HepG2 (cell line): ENCODE measurements around the gene SGCE. TPM values are rescaled to one million over a fixed set of nuclear protein-coding genes. Genes with fewer than 3 reads are reported as not detected.

ENCODE experiments used
- ATAC-seq: fragments of 200-7000 bp; cut with Tn5 transposase; 3 replicates; pipeline ENCODE4 v1.9.1; 2020; ENCODE audit warnings: mild to moderate bottlenecking, moderate library complexity
- BruUV-seq: library from RNA; stranded (reverse); fragments of 400-500 nt; replicated peaks from 2 replicates; lab custom pipeline; 2021; lab: Mats Ljungman, UMichigan
- CTCF ChIA-PET: fragments of 300-600 bp; formaldehyde crosslinking; extraction: SDS; loops from one replicate; lab custom pipeline; 2021; ENCODE audit warnings: low total read pairs, inconsistent platforms, low intra/inter-chr PET ratio; lab: Yijun Ruan, JAX
- POLR2A ChIA-PET: fragments of 350-600 bp; sonication (Branson Sonifier 250); formaldehyde crosslinking; loops from one replicate; lab custom pipeline; 2020; ENCODE audit warnings: antibody characterized with exemption, inconsistent platforms; lab: Yijun Ruan, JAX
- DNase-seq: peaks from one replicate; pipeline ENCODE4 v3.0.0-alpha.2; 2015; ENCODE audit warnings: low spot score
- FAIRE-seq: peaks from 3 replicates; lab custom pipeline; 2011; peaks lifted over from hg19 to GRCh38; lab: Jason Lieb, UNC
- H2AFZ ChIP-seq: one replicate; pipeline ENCODE4 v1.6.1; 2011; ENCODE audit warnings: low read length, inconsistent platforms
- H3K27ac ChIP-seq: fragments of 300-600 bp; 3 replicates; pipeline ENCODE4 v1.8.0; 2011; ENCODE audit warnings: mixed run types, mild to moderate bottlenecking, mixed read lengths, low read length, inconsistent platforms; ENCODE audit not compliant: insufficient read depth; ENCODE audit errors: extremely low read length
- H3K27me3 ChIP-seq, 2 experiments: fragments of 200-600 bp in 1 of 2; 2 replicates in 1 of 2; 3 replicates in 1 of 2; pipeline versions ENCODE4 v1.6.0 to v1.8.0; 2011; ENCODE audit warnings: low read length in 2 of 2, mild to moderate bottlenecking in 2 of 2, moderate library complexity in 2 of 2, inconsistent platforms in 1 of 2; ENCODE audit not compliant: insufficient read depth in 2 of 2, control insufficient read depth in 1 of 2
- H3K36me3 ChIP-seq, 2 experiments: fragments of 200-600 bp in 1 of 2; replicated peaks in 1 of 2; 2 replicates in 1 of 2; 3 replicates in 1 of 2; pipeline versions ENCODE4 v1.5.1 to v1.8.0; 2011; ENCODE audit warnings: low read length in 2 of 2, inconsistent platforms in 1 of 2; ENCODE audit not compliant: insufficient read depth in 2 of 2, control insufficient read depth in 1 of 2
- H3K4me1 ChIP-seq: 2 replicates; pipeline ENCODE4 v1.5.1; 2012; ENCODE audit warnings: low read length, inconsistent platforms; ENCODE audit not compliant: insufficient read depth
- H3K4me2 ChIP-seq: 2 replicates; pipeline ENCODE4 v1.6.0; 2011; ENCODE audit warnings: low read depth, low read length, inconsistent platforms
- H3K4me3 ChIP-seq, 3 experiments: fragments of 200-600 bp in 1 of 3; sonication (generic), shearing (Covaris generic) in 1 of 3; replicated peaks in 1 of 3; 2 replicates each; pipeline ENCODE4 v1.5.1; 2011 to 2016; ENCODE audit warnings: low read length in 3 of 3, inconsistent platforms in 2 of 3, low read depth in 2 of 3, mild to moderate bottlenecking in 2 of 3, control low read depth in 1 of 3, mixed read lengths in 1 of 3; ENCODE audit not compliant: insufficient read depth in 1 of 3
- H3K79me2 ChIP-seq: one replicate; pipeline ENCODE4 v1.6.1; 2011; ENCODE audit warnings: low read length, inconsistent platforms; ENCODE audit not compliant: insufficient read depth
- H3K9ac ChIP-seq: 2 replicates; pipeline ENCODE4 v1.6.0; 2011; ENCODE audit warnings: mild to moderate bottlenecking, low read depth, low read length, inconsistent platforms; ENCODE audit not compliant: insufficient read depth
- H3K9me3 ChIP-seq: 2 replicates; pipeline ENCODE4 v1.5.1; 2012; ENCODE audit warnings: mild to moderate bottlenecking, low read length
- H4K20me1 ChIP-seq: 2 replicates; pipeline ENCODE4 v1.6.0; 2011; ENCODE audit warnings: inconsistent platforms, mild to moderate bottlenecking, low read length, moderate library complexity; ENCODE audit not compliant: insufficient read depth
- ARHGAP35 ChIP-seq: sonication (generic); formaldehyde crosslinking; IDR thresholded peaks from 2 replicates; pipeline ENCODE4 v1.9.0; 2022; ENCODE audit warnings: mild to moderate bottlenecking, inconsistent platforms, moderate library complexity, missing genetic modification reagents, borderline replicate concordance
- EEA1 ChIP-seq: sonication (generic); formaldehyde crosslinking; IDR thresholded peaks from 2 replicates; pipeline ENCODE4 v1.5.1; 2020; ENCODE audit warnings: mild to moderate bottlenecking, missing genetic modification reagents, borderline replicate concordance
- EZH2 ChIP-seq: conservative IDR thresholded peaks from 2 replicates; pipeline ENCODE4 v1.6.1; 2012; ENCODE audit warnings: mild to moderate bottlenecking, low read depth, low read length, moderate library complexity
- FOXK2 ChIP-seq: fragments of 450-650 bp; IDR thresholded peaks from 2 replicates; pipeline ENCODE4 v1.6.1; 2016
- GABPB1 ChIP-seq: IDR thresholded peaks from 2 replicates; pipeline ENCODE4 v1.6.1; 2016; ENCODE audit warnings: mild to moderate bottlenecking, missing genetic modification reagents, moderate library complexity, missing compliant biosample characterization
- HOXA7 ChIP-seq: sonication (generic); formaldehyde crosslinking; IDR thresholded peaks from 2 replicates; pipeline ENCODE4 v1.8.1; 2022; ENCODE audit warnings: mild to moderate bottlenecking, missing genetic modification reagents, moderate library complexity
- MAF1 ChIP-seq: sonication (generic); formaldehyde crosslinking; IDR thresholded peaks from 2 replicates; pipeline ENCODE4 v1.5.0; 2020; ENCODE audit warnings: missing genetic modification reagents, borderline replicate concordance
- MEIS2 ChIP-seq: sonication (generic); formaldehyde crosslinking; IDR thresholded peaks from 2 replicates; pipeline ENCODE4 v1.9.0; 2021; ENCODE audit warnings: mild to moderate bottlenecking, missing genetic modification reagents
- NFIC ChIP-seq: IDR thresholded peaks from 2 replicates; pipeline ENCODE4 v1.6.1; 2012; ENCODE audit warnings: mild to moderate bottlenecking, low read length, inconsistent platforms
- PBX2 ChIP-seq: IDR thresholded peaks from 2 replicates; pipeline ENCODE4 v1.6.1; 2016; ENCODE audit warnings: control low read depth
- TBX2 ChIP-seq: sonication (generic); formaldehyde crosslinking; IDR thresholded peaks from 2 replicates; pipeline ENCODE4 v1.5.0; 2020; ENCODE audit warnings: missing genetic modification reagents, mild to moderate bottlenecking, borderline replicate concordance
- ZC3H13 ChIP-seq: sonication (generic); formaldehyde crosslinking; IDR thresholded peaks from 2 replicates; pipeline ENCODE4 v1.8.1; 2023; ENCODE audit warnings: mild to moderate bottlenecking, missing genetic modification reagents, moderate library complexity
- ZNF33A ChIP-seq: sonication (generic); formaldehyde crosslinking; IDR thresholded peaks from 2 replicates; pipeline ENCODE4 v1.5.1; 2020; ENCODE audit warnings: missing genetic modification reagents, mild to moderate bottlenecking, moderate library complexity, borderline replicate concordance
- ZNF367 ChIP-seq: sonication (generic); formaldehyde crosslinking; IDR thresholded peaks from 2 replicates; pipeline ENCODE4 v1.4.0; 2020; ENCODE audit warnings: missing genetic modification reagents, borderline replicate concordance
- ZNF589 ChIP-seq: sonication (generic); formaldehyde crosslinking; conservative IDR thresholded peaks from 2 replicates; pipeline ENCODE4 v1.8.0; 2022; ENCODE audit warnings: mild to moderate bottlenecking, moderate library complexity, missing genetic modification reagents
- ZNF644 ChIP-seq: IDR thresholded peaks from 2 replicates; pipeline ENCODE4 v1.6.1; 2016; ENCODE audit warnings: low read depth
- ZNF652 ChIP-seq: IDR thresholded peaks from 2 replicates; pipeline ENCODE4 v1.6.1; 2016; ENCODE audit warnings: low read depth, borderline replicate concordance
- WGBS: methylation state at CpG from one replicate; pipeline ENCODE4 v1.1.6; 2017; ENCODE audit warnings: low lambda C conversion rate; 5-methylcytosine and 5-hydroxymethylcytosine counted together
- in situ Hi-C: cut with HindIII; loops from 2 replicates; pipeline ENCODE4 v1.10.0; 2017; ENCODE audit warnings: low pct_unique_long_range_greater_than_20kb; ENCODE audit not compliant: extremely low pct_ligation_motif_present
- intact Hi-C: fragments of 100-400 bp; cut with micrococcal nuclease; formaldehyde crosslinking; loops from one replicate; pipeline ENCODE4 v1.10.0; 2022; ENCODE audit not compliant: unreplicated experiment
- polyA plus RNA-seq, 8 experiments: library from polyadenylated mRNA; depleted of rRNA in 3 of 8; stranded (reverse) in 7 of 8; unstranded in 1 of 8; fragments of >200 nt; fragmentation: Illumina TruSeq in 4 of 8; extraction: Trizol in 4 of 8; gene quantifications; 2 replicates each; pipeline versions ENCODE4 v1.2.1 to v1.2.3, GENCODE V29; 2011 to 2016; ENCODE audit warnings: low read depth in 4 of 8, missing spikeins in 1 of 8, mixed read lengths in 1 of 8; ENCODE audit not compliant: insufficient read depth in 1 of 8
- total RNA-seq, 5 experiments: library from RNA; depleted of rRNA; stranded (reverse); fragments of >200 nt; fragmentation: Illumina TruSeq; extraction: Trizol; gene quantifications; 2 replicates each; pipeline ENCODE4 v1.2.3, GENCODE V29; 2016; ENCODE audit warnings: low read depth in 1 of 5
- TF ChIP-seq, protein P1 (sequence below): sonication (generic); formaldehyde crosslinking; IDR thresholded peaks from 2 replicates; pipeline ENCODE4 v1.8.1; 2023; ENCODE audit warnings: missing genetic modification reagents, mild to moderate bottlenecking, borderline replicate concordance
- TF ChIP-seq, protein P2 (sequence below): sonication (generic); formaldehyde crosslinking; IDR thresholded peaks from 2 replicates; pipeline ENCODE4 v1.4.0; 2020; ENCODE audit warnings: mild to moderate bottlenecking, missing genetic modification reagents, borderline replicate concordance
- TF ChIP-seq, protein P3 (sequence below): sonication (generic); formaldehyde crosslinking; IDR thresholded peaks from 2 replicates; pipeline ENCODE4 v1.9.0; 2021; ENCODE audit warnings: missing genetic modification reagents, mild to moderate bottlenecking, borderline replicate concordance

Gene SGCE
- total and polyA plus RNA-seq, 2 of the 13 experiments (the other 11 are each of a cell fraction or from before 2014, with no cell fraction given) = 52.3 to 71.1 TPM

DNA sequence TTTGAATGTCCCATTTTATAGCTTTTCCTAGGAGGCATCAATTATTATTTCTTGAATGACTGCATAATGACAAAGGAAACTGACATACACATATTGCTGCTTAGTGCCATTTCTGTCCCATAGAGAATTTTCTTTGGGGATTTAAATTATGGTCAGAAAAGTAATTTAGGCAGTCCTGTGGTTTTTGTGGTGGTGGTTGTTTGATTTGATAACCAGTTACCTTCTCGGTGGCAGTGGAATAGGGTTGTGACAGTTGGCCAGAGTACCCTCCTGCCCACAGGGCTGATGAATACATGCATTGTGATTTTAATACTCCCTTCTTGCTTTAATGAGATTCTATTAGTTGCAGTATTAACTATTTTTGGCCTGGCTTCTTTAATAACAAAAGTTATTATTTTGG, 6.6 kb upstream of the SGCE start:
- H2AFZ ChIP-seq = no peak overlapping the region
- peaks cover 2 to 32% of the 10 kb centered on the region in 2 experiments; a peak in 4 of 5 replicates for H3K36me3 ChIP-seq
- POLR2A ChIA-PET = no interaction called here
- no TSS peak for BruUV-seq
- TF ChIP-seq ZNF33A (CRISPR knock-in tag) (no peak), NFIC (no peak), TBX2 (no peak), MAF1 (CRISPR knock-in tag) (no peak), EZH2 (no peak), HOXA7 (CRISPR knock-in tag) (no peak), ZNF589 (no peak), MEIS2 (CRISPR knock-in tag) (no peak), FOXK2 (no peak), ZNF644 (CRISPR knock-in tag) (no peak), PBX2 (CRISPR knock-in tag) (no peak), ARHGAP35 (CRISPR knock-in tag) (no peak), GABPB1 (no peak), ZNF652 (CRISPR knock-in tag) (no peak), ZC3H13 (CRISPR knock-in tag) (no peak), ZNF367 (CRISPR knock-in tag) (no peak), EEA1 (CRISPR knock-in tag) (no peak)
- TF ChIP-seq, protein P1, sequence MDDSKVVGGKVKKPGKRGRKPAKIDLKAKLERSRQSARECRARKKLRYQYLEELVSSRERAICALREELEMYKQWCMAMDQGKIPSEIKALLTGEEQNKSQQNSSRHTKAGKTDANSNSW (CRISPR knock-in tag) = no peak
- TF ChIP-seq, protein P2, sequence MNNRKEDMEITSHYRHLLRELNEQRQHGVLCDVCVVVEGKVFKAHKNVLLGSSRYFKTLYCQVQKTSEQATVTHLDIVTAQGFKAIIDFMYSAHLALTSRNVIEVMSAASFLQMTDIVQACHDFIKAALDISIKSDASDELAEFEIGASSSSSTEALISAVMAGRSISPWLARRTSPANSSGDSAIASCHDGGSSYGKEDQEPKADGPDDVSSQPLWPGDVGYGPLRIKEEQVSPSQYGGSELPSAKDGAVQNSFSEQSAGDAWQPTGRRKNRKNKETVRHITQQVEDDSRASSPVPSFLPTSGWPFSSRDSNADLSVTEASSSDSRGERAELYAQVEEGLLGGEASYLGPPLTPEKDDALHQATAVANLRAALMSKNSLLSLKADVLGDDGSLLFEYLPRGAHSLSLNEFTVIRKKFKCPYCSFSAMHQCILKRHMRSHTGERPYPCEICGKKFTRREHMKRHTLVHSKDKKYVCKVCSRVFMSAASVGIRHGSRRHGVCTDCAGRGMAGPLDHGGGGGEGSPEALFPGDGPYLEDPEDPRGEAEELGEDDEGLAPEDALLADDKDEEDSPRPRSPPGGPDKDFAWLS (CRISPR knock-in tag) = no peak
- TF ChIP-seq, protein P3, sequence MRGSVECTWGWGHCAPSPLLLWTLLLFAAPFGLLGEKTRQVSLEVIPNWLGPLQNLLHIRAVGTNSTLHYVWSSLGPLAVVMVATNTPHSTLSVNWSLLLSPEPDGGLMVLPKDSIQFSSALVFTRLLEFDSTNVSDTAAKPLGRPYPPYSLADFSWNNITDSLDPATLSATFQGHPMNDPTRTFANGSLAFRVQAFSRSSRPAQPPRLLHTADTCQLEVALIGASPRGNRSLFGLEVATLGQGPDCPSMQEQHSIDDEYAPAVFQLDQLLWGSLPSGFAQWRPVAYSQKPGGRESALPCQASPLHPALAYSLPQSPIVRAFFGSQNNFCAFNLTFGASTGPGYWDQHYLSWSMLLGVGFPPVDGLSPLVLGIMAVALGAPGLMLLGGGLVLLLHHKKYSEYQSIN = no peak
- TF ChIP-seq, all 625 proteins: peak for 0
- H3K4me1 ChIP-seq = peaks cover 30% of the 10 kb centered on the region
- WGBS = 77% methylated on average over 1 of the region's 1 CpG
- FAIRE-seq = no peak
- intact Hi-C loops = no loop called here
- no peak overlapping the region for H3K4me2 ChIP-seq
- H3K4me3 ChIP-seq = no peak overlapping the region
- H3K27ac ChIP-seq = no peak overlapping the region
- ATAC-seq = no peak
- no peak for DNase-seq
- peaks cover 7% of the 10 kb centered on the region; the same call in 1 of the 2 replicates for H3K9me3 ChIP-seq
- H4K20me1 ChIP-seq = peaks cover 73% of the 10 kb centered on the region
- peaks cover 79% of the 10 kb centered on the region for H3K79me2 ChIP-seq
- CTCF ChIA-PET = no interaction called here
- no peak overlapping the region for H3K9ac ChIP-seq
- no peaks in the 10 kb centered on the region for H3K27me3 ChIP-seq
- in situ Hi-C loops = no loop called here
